Fibroblast of lung (primary cell): ENCODE data around the gene CNPY2. TPM values are rescaled to one million over a fixed set of nuclear protein-coding genes. Genes with fewer than 3 reads are reported as not detected.

ENCODE experiments used
- DNase-seq, 2 donors: peaks; one replicate each; pipeline versions ENCODE4 v3.0.0 to v3.0.0-alpha.2; 2010; ENCODE audit warnings: low read depth in 2 of 2
- H2AFZ ChIP-seq: 2 replicates; pipeline ENCODE4 v1.5.1; 2012; ENCODE audit warnings: low read length, control low read depth, inconsistent platforms
- H3K27ac ChIP-seq: 2 replicates; pipeline ENCODE4 v1.5.1; 2011; ENCODE audit warnings: low read length, control low read depth; ENCODE audit not compliant: insufficient read depth
- H3K27me3 ChIP-seq: 2 replicates; pipeline ENCODE4 v1.5.1; 2011; ENCODE audit warnings: mild to moderate bottlenecking, low read length; ENCODE audit not compliant: control insufficient read depth, insufficient read depth
- H3K36me3 ChIP-seq: 2 replicates; pipeline ENCODE4 v1.5.1; 2011; ENCODE audit warnings: low read length; ENCODE audit not compliant: control insufficient read depth, insufficient read depth
- H3K4me1 ChIP-seq: 2 replicates; pipeline ENCODE4 v1.5.1; 2011; ENCODE audit warnings: low read length; ENCODE audit not compliant: control insufficient read depth, insufficient read depth; ENCODE audit errors: extremely low read depth
- H3K4me2 ChIP-seq: 2 replicates; pipeline ENCODE4 v1.5.1; 2011; ENCODE audit warnings: low read length, control low read depth; ENCODE audit not compliant: insufficient read depth; ENCODE audit errors: extremely low read depth
- H3K4me3 ChIP-seq, 4 experiments: fragments of 200-600 bp in 1 of 4; sonication (generic) in 1 of 4; replicated peaks in 1 of 4; 2 replicates each; pipeline ENCODE4 v1.5.1; 2011 to 2016; ENCODE audit warnings: low read length in 4 of 4, low read depth in 3 of 4, mild to moderate bottlenecking in 3 of 4, control low read depth in 2 of 4, inconsistent platforms in 1 of 4, mixed read lengths in 1 of 4; ENCODE audit not compliant: insufficient read depth in 1 of 4; ENCODE audit errors: control extremely low read depth in 1 of 4
- H3K79me2 ChIP-seq: 2 replicates; pipeline ENCODE4 v1.5.1; 2012; ENCODE audit warnings: mild to moderate bottlenecking, low read length, inconsistent platforms; ENCODE audit not compliant: control insufficient read depth, insufficient read depth
- H3K9ac ChIP-seq: 2 replicates; pipeline ENCODE4 v1.5.1; 2011; ENCODE audit warnings: mild to moderate bottlenecking, low read length, control low read depth; ENCODE audit not compliant: insufficient read depth
- H3K9me3 ChIP-seq: 2 replicates; pipeline ENCODE4 v1.5.1; 2012; ENCODE audit warnings: low read depth, low read length; ENCODE audit not compliant: control insufficient read depth, insufficient read depth
- H4K20me1 ChIP-seq: 2 replicates; pipeline ENCODE4 v1.5.1; 2011; ENCODE audit warnings: low read length; ENCODE audit not compliant: control insufficient read depth, insufficient read depth; ENCODE audit errors: extremely low read depth
- CTCF ChIP-seq, 2 donors: IDR thresholded peaks in 1 of 2; conservative IDR thresholded peaks in 1 of 2; 1 replicate in 1 of 2; 2 replicates in 1 of 2; pipeline ENCODE4 v1.5.1; 2011 to 2012; ENCODE audit warnings: low read length in 2 of 2, control low read depth in 1 of 2, inconsistent platforms in 1 of 2, low read depth in 1 of 2, mild to moderate bottlenecking in 1 of 2
- EZH2 ChIP-seq: IDR thresholded peaks from 2 replicates; pipeline ENCODE4 v1.5.1; 2012; ENCODE audit warnings: low read length, control low read depth, mild to moderate bottlenecking; ENCODE audit errors: missing control alignments
- polyA plus RNA-seq, 2 donors: library from polyadenylated mRNA; depleted of rRNA in 1 of 2; stranded (reverse) in 1 of 2; unstranded in 1 of 2; fragments of >200 nt; gene quantifications; 2 replicates each; pipeline ENCODE4 v1.2.1, GENCODE V29; 2011 to 2012; ENCODE audit warnings: missing spikeins in 1 of 2
- total RNA-seq: library from RNA; depleted of rRNA; stranded (reverse); fragments of >200 nt; gene quantifications from 2 replicates; pipeline ENCODE4 v1.2.1, GENCODE V29; 2014

The CNPY2 gene
- total and polyA plus RNA-seq, 2 donors (not counting 1 experiment from before 2014, with no cell fraction given) = 48.2 to 124 TPM

- Histone ChIP-seq H4K20me1 (no peaks in the 10 kb centered on the region), H3K79me2 (peaks cover 65% of the 10 kb centered on the region), H3K27me3 (no peaks in the 10 kb centered on the region), H2AFZ (no peak overlapping the region), H3K4me3 (no peak overlapping the region), H3K27ac (no peak overlapping the region), H3K4me2 (no peak overlapping the region), H3K36me3 (peaks cover 2% of the 10 kb centered on the region), H3K4me1 (peaks cover 9% of the 10 kb centered on the region), H3K9ac (no peak overlapping the region), H3K9me3 (no peaks in the 10 kb centered on the region)
- TF ChIP-seq CTCF (conservative IDR thresholded peaks at IDR 0.05 in 1 of 2, IDR thresholded peaks at IDR 0.05 in 1 of 2; ENCODE audit: low read depth in 1 of 2, low read length in 2 of 2) (no peak), EZH2 (no peak)
- no peak for DNase-seq
These were observed 18.4 kb downstream of the CNPY2 start for GRCh38 chr12:56297400-56297799.

GRCh38 chr12:56296295-56296694 lies 19.5 kb downstream of the CNPY2 start:
- Histone ChIP-seq H3K36me3 (peaks cover 5% of the 10 kb centered on the region), H3K9me3 (no peaks in the 10 kb centered on the region), H3K27me3 (no peaks in the 10 kb centered on the region), H3K4me3 (peak overlapping the region in 1 of 4 experiments; percentile 8), H2AFZ (no peak overlapping the region), H3K79me2 (peaks cover 74% of the 10 kb centered on the region), H3K27ac (no peak overlapping the region), H3K9ac (no peak overlapping the region), H3K4me2 (no peak overlapping the region), H4K20me1 (no peaks in the 10 kb centered on the region), H3K4me1 (peaks cover 9% of the 10 kb centered on the region)
- TF ChIP-seq CTCF (conservative IDR thresholded peaks at IDR 0.05 in 1 of 2, IDR thresholded peaks at IDR 0.05 in 1 of 2; ENCODE audit: low read depth in 1 of 2, low read length in 2 of 2) = no peak
- no peak for TF ChIP-seq EZH2
- no peak for DNase-seq

GRCh38 chr12:56293795-56294194 lies 22.0 kb downstream of the CNPY2 start:
- no peak overlapping the region for H3K4me3 ChIP-seq
- TF ChIP-seq EZH2 (no peak), CTCF (conservative IDR thresholded peaks at IDR 0.05 in 1 of 2, IDR thresholded peaks at IDR 0.05 in 1 of 2; ENCODE audit: low read depth in 1 of 2, low read length in 2 of 2) (no peak)
- H3K4me2 ChIP-seq = no peak overlapping the region
- peaks cover 5% of the 10 kb centered on the region for H3K36me3 ChIP-seq
- H3K27ac ChIP-seq = no peak overlapping the region
- H3K27me3 ChIP-seq = no peaks in the 10 kb centered on the region
- peaks cover 82% of the 10 kb centered on the region for H3K79me2 ChIP-seq
- DNase-seq = no peak
- no peak overlapping the region for H2AFZ ChIP-seq
- H4K20me1 ChIP-seq = no peaks in the 10 kb centered on the region
- H3K4me1 ChIP-seq = peaks cover 3% of the 10 kb centered on the region
- no peak overlapping the region for H3K9ac ChIP-seq
- H3K9me3 ChIP-seq = no peaks in the 10 kb centered on the region
